SIG-M5 treated with dmso at 0.1 percent for 504 hours (cell line): Measurements from ENCODE around the gene WDR75.
"Not testable (repeated sequence)": the region's sequence is repeated elsewhere in the genome, so short reads cannot be mapped to it uniquely, and the experiment has no call there.

Experiments used
- DNase-seq: peaks from one replicate; lab custom pipeline; 2025; ENCODE audit not compliant: unreplicated experiment; lab: John Stamatoyannopoulos, UW

WDR75 gene

DNA sequence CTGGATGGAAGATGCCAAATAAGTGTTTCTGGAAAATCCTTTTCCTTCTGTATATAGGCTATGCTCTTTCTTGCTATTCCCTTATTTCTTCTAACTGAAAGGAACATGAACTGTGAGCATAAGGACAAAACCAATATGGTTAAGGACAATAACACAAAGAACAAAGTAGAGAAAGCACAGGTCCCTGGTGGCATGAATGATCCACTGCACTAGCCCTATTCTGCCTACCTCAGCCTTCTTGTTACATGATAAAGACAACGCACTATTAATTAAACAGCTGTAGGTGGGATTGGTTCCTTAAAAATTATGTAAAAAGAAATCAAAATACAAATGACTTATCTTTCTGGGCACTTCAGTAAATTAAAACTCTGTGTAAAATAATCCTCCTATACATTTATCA lies 1.9 kb upstream of the WDR75 start:
- peak; percentile 18 for DNase-seq

DNA sequence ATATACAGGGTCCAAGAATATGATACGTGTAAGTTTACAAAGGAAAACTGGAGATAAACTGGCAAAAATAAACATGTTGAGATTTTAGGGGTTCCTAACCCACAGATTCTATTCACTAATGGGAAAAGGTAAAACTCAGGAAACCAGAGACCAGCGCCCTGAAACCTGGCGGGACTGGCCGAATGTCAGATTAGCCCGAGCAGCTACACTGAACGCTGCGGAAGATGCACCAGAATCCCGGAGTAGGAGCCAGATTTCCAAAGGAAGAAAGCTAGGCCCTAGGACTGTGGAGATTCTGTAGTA lies 679 bp upstream of the WDR75 start:
- no peak for DNase-seq

DNA sequence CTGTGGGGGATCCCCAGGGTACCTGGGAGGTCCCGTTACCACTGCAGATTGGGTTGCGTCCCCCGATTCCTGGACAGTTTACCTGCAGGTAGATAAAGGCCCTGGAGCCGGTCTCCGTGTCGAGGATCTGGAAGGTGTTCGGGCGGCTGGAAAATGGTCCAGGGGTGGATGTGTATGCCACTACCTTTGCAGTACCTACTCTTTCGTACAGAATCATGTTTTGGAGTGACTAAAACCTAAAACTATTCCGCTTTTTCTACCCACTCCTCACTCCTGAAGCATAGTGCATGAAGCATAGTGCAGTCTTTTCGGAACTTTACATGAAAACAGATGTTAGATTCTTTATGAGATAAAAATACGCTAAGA lies 418 bp downstream of the WDR75 start:
- DNase-seq = no peak

DNA sequence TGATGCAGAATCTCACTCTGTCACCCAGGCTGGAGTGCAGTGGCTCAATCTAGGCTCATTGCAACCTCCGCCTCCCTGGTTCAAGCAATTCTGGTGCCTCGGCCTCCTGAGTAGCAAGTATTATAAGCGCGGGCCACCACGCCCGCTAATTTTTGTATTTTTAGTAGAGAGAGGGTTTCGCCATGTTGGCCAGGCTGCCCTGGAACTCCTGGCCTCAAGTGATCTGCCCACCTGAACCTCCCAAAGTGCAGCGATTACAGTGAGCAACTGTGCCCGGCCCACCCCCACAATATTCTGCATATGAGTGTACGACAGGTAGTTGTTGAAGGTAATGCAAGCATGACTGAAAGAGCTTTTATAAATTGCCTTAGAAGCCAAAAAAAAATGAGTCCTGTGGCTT lies 1.2 kb downstream of the WDR75 start:
- DNase-seq = no peak

DNA sequence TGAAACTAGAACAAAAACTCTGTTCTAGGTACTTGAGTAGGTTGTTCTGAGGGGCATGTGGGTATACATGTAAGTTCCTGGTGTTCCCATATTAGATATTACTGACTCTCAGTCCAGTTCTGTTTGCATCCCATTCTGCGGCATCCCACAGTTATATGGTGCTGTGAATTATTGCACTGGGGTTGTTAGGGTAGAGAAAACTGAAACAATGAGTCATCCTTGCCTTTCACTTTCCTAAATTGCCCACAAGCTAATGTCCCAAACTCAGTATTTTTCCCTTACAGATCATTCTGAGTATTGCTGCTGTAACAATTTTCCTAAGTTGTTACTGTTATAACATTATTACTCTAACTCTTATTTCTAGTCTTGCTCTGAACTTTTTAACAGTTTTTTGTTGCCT lies 3.0 kb downstream of the WDR75 start:
- DNase-seq = peak; percentile 19

DNA sequence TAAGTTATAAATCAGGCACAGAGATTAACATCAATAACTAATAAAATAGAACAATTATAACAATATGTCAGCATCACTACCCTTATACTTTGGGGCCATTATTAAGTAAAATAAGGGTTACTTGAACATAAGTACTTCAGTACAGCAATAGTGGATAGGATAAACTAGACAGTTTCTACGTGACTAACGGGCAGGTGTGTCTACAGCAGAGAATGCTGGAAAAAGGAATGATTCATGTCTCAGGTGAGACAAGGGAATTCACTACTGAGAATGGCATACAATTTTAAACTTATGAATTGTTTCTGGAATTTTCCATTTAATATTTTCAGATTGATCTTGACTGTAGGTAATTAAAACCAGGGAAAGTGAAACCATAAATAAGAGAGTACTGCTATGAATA lies 5.5 kb downstream of the WDR75 start:
- no peak for DNase-seq

DNA sequence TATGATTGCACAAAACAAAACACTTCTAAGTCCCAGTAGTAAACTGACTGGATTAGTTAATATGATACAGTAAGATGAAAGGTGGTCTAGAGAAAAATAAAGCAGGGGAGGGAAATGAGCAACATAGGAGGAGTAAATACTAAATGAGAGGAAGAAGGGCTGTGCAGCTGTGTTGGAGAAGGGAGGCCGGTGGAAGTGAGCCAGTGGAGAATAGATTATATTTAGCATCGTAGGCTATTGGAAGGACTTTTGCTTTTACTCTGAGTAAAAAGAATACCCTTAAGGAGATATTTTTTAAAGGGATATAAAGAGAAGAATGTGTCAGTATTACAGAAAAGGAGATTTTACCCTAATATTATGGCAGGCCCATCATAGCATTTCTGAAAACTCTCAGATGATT lies 12.7 kb downstream of the WDR75 start:
- no peak for DNase-seq

DNA sequence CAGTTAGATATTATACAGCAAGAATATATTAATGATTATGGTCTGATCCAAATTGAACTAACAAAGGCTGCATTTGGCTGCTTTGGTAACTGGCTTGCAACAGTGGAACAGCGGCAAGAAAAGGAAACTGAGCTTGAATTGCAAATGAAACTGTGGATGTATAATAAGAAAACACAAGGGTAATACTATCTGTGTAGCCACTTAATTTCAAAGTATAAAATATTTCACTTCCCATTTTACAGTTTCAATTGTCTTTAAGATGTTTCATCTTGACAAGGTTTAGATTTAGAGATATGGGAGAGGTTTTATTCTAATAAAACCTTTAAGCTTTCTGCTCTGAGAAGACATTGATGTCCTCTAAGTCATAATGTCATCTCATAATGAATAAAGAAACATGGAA lies 23.8 kb downstream of the WDR75 start:
- DNase-seq = no peak

DNA sequence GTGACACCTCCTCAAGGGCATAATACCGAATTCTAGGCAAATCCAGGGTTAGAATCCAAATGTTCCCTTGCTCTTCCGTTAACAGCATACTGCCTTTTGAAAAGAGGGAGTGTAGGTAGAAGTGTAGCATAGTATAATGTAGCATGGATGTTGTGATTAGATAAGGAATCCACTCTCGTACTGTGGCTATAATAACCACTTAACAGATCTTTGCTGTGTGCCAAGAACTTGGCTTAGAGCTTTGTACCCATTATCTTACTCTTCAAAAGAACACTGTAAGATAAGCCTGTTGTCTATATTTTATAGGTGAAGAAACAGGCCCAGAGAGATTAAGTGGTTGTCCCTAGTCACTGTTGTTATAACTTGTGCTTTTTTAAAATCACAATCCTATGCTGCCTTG lies 24.2 kb downstream of the WDR75 start:
- no peak for DNase-seq

DNA sequence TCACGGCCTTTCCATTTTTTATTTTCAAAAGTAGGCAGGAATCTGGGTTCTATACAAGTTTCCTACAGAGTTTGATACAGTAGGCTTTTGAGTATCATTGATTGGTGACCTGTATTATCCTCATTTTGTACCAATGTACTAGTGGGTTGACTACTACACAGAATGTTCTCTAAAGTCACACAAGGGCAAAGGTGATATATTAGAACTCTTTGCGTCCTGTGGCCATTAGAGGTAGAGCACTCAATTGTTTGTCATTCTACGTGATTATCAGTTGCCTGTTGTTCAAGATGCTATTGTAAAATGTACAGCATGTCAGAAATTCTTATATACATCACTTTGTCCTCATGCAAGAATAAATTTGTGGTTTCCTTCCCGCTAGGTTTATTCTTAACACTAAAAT lies 24.8 kb downstream of the WDR75 start:
- DNase-seq = no peak

DNA sequence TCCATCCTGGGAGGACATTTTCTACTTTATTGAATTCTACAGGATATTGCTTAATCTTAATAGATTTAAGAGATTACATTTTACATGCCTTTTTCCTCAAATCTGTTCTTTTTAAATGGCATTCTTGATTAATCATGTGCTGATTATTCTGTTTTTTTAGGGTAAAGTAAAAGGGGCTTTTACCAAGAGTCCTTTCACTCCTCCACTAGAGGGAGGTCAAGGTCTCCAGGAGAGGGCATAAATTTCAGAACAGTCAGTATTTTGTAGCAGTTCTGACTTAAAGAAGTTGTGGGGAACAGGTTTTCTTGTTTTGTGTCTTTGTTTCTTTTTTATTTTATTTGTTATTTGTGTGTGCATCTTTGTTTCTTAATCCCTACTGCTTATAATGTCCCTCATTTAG lies 25.4 kb downstream of the WDR75 start:
- peak; percentile 28 for DNase-seq

DNA sequence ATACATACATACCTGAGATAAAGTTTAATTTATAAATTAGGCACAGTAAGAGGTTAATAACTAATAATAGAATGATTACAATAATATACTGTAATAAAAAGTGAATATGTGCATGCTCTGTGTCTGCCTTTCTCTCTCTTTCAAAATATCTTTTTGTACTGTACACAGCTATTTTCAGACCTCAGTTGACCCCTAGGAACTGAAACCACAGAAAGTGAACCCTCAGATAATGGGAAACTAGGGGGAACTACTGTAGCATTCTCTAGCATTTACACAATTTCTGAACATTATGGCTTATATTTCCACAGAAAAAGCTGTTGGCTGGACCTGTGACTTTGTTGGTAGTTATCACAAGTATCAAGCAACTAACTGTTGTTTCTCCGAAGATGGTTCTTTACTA lies 25.9 kb downstream of the WDR75 start:
- DNase-seq = peak; percentile 18

DNA sequence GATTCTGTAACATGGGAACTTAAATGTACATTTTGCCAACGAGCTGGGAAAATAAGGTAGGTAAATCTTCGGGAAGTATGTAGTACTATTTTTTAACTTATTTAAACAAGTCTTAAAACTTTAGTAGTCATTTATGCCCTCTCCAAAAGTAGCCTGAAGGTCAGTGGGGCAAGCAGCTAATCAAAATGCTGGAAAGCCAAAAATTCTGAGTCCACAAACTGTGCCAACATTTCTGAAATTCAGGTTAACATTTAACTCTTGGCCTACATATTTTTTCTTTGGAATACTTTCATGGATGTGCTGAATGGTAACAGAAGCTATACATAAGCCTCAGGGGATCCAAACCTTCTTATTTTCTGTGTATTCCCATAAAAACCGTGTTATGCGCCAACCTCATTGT lies 26.3 kb downstream of the WDR75 start:
- DNase-seq = no peak

DNA sequence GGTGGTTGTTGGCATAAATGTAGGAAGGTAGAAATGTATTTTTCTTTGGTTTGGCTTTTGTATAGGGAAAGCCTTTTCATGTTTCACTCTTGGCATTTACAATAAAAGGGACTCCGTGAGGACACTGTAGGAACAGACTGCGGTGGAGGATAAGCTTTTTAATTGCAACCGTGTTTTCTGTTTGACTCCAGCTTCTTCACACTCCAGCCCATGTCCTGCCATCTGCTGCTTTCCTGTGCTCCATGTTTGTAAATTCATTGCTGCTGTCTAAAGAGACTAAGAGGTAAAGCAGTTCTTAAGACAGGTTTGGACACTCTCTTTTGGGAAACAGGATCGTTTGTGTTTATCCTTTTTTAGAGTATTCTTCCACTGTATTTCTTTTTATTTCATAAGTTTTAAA lies 33.3 kb downstream of the WDR75 start:
- DNase-seq = no peak

DNA sequence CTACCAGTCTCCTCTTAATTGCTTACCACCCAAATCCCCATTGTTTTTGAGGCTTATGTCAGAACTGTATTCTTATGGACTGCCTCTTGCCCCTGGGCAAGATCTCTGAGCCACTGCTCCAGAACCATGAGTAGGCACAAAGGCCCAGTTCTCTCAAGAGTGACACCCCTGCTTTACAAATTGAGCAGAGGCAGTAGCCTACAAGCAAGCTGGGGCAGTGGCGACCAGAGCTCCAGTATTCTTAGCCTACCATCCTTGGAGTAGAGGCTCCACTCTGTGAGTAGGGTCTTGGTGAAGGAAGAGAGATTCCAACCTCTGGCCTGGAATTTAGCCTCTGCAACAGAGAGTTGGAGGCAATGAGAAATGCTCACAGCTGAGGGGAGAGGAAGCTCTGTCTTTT lies 36.5 kb downstream of the WDR75 start:
- DNase-seq = no peak

DNA sequence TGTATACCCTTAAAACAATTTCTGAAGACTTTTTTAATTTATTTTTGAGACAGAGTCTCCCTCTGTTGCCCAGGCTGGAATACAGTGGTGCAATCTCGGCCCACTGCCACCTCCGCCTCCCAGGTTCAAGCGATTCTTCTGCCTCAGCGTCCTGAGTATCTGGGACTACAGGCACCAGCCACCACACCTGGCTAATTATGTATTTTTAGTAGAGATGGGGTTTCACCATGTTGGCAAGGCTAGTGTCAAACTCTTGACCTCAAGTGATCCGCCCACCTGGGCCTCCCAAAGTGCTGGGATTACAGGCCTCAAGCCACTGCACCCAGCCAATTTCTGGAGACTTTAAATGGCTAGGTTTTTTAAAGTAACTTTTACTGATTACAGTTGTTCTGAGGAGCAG lies 37.0 kb downstream of the WDR75 start:
- DNase-seq = not testable (repeated sequence)

DNA sequence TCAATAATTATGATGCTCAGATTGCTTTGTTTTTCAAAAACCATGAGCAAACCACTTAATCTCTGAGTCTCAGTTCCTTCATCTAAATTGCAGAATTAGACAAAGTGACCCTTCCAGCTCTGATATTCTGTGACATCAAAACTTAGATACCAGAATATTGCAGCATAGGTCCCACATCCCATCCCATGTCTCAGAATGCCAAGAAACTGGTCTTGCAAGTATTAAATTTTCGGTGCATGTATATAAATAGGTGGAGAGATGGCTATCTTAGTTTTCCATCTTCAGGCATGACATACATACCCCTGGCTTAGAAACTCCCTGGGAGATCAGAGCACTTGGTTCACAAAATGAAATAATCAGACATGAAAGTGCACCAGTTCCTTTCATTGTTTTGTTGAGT lies 39.8 kb downstream of the WDR75 start:
- no peak for DNase-seq

DNA sequence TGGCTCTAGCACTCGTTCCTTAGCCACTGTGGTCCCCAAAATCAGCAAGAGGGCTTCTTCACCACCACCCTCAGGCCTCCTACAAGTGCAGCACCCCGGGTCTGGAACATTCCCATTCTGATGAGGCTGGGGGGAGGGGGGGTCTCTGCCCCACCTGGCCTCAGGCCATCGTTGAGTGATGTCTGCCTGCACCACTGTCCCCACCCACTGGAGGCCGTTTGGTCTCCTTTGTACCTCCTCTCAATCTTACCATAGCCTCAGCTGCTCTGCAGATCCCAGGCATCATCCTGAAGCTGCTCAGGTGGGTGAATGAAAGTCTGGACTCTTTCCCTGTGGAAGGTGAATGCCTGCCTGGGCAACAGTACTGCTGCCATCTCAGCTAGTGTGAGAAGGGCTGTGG lies 42.3 kb downstream of the WDR75 start:
- DNase-seq = no peak

DNA sequence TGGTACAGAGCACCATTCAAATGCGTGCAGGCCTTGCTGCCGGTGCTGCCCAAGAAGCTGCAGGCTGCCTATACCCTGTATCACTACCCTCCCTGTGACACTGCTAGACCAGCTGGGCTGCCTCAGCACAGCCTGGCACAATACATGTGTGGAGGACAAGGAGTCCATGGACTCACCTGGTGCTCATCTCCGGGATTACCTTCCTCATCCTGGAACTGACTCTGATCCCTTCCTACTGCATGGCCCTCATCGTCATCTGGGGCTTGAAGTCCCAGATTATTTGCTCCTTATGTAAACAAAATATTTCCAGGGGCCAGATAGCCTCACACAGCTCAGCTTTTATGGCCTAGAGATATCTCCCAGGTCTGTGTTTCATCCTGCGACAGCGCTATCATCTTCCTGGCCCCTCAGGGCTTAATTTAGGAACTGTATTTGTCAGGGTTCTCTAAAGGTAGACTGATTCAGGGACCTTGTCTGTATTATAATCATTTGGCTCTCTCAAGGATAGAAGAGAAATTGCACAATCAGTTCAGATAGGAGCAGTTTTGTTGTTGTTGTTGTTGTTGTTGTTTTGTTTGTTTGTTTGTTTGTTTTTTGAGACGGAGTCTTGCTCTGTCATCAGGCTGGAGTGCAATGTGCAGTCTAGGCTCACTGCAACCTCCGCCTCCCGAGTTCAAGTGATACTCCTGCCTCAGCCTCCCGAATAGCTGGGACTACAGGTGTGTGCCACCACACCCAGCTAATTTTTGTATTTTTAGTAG lies 42.9 kb downstream of the WDR75 start:
- no peak for DNase-seq

DNA sequence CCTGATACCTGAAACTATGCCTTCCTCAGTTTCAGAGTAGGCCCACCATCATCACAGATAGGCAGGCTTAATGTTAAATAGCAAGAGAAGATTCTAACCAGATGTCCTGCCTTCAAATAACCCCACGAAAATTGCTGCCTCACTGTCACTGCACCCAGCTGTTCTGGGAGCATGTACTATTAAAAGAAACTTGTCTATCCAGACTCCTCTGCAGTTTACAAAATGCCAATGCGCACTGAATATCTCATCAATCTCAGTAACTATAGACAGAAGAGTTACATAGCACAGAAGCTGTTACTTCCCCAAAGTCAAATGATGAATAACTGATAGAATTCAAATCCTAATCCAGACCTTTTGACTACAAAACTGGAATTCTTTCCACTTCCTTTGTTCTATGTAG lies 43.9 kb downstream of the WDR75 start:
- DNase-seq = no peak

DNA sequence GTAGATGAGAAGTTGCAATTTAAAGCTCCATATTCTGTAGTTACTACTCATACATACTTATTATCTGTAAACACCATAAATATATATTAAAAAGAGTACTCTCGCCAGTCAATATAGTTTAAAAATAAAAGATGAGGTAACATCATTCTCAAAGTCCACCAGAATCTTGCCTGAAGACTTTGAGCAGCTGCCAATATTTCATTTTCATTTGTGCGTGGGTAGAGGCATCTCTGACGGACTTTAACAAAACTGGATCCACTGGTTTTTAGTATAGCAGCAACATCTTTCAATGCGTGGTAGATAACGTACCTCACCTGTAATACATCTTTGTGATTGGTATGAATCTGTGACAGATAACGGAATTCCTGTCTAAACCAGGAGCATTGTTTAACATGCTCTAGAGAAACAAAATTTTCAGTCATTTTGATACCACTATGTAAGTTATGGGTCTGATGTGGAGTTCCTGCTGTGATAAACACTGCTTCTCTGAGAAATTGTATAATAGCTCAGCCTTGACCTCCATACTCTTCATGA lies 45.0 kb downstream of the WDR75 start:
- DNase-seq = no peak

DNA sequence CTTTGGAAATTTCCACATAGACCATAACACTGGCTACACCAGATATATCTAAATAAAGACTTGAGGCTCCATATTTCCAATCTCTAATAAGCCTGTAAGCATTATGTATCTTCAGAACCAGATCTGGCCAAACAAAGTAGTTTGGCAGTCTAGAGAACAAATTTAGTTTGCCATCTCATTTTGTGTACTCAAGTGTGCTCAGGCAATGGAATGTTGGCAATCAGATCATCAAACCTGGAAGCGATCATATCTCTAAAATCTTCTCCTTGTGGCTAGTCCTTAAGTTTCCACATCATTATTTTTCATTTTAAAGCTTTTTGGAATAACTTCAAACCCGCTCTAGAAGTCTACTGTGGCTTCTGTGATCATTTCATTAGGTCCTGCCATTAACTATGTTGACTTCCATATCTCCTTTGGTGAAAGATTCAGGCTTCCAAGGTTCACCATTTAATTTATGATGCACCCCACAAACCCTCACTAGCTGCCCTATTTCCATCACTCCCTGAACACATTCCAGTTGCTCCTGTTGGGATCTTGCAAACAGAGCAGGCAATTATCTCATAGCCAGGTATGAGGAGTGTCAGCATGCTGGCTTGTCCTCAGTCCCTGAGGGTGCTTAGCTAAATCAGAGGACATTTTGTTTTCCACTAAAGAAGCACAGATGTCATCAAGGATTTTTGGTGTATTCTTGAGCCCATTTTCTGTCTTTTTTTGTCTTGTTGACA lies 46.2 kb downstream of the WDR75 start:
- no peak for DNase-seq

DNA sequence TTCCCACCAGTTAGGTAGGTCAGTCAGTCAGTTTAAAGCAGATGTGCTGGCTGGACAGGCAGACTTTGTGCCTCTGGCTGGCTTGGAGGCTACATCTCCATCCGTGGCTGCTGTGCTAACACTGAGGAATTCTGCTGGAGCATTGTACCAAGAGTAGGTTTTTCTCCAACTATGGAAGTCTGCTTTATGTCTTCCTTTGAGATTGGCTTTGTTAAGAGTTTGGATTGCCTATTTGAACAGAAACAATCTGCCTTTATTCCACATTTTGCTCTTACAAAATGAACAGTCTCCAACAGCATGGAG lies 46.7 kb downstream of the WDR75 start:
- DNase-seq = no peak
